HG02571 (cell line): ENCODE results near the gene AHDC1.

ENCODE experiments used
- ATAC-seq: cut with Tn5 transposase; IDR thresholded peaks from one replicate; pipeline ENCODE4 v1.9.1; 2021; ENCODE audit warnings: mild to moderate bottlenecking, moderate library complexity; ENCODE audit not compliant: unreplicated experiment

AHDC1 gene

DNA sequence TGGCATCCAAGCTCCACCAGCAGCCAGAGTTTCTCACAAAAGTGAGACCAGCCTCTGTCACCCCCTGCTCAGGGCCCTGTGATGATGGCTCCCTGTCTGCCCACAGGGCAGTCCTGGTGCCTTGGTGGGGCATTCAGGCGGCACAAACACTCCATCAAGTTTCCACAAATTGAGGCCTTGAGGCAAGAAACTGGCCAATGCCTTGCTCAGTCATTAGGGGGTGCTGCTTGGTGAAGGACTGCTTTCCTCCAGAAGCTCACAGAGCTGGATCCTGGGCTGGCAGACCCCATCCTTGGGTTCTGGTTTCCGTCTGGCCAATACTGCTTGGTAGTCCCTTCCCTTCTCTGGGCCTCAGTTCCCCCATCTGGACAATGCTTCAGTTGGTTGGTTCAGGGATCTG is 12.5 kb upstream of the AHDC1 start:
- ATAC-seq: no peak

DNA sequence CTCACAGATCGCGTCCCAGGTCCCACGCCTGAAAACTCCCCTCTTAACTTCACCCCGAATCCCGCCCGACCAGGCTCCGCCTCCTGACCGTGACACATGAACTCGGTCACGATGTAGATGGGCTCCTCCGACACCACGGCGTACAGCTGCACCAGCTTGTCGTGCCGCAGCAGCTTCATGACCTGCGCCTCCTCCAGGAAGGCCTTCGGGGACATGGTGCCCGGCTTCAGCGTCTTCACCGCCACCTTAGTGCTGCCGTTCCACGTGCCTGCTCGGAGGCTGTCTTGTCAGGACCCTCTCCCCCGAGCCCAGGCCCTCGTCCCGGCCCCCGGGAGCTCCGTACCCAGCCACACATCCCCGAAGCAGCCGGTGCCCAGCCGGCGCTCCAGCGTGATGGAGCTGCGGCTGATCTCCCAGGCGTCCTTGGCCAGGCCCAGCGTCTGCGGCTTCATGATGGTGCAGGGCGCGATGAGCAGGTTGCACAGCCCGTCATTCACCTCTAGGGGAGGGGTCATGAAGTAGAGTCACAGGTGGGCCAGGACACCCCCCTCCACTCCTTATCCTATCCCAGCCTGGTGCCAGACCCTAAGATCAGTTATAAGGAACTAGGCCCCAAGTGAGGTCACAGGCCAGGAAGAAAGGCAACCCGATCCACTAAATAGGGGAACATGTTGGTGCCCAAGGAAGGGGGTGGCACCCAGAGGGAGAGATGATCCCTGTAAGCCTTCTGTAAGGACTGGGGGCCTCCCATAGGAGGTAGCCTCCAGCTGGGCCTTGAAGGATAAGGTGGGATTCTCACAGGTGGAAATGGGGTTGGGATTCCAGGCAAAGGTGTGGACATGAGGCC is 11.6 kb upstream of the AHDC1 start:
- ATAC-seq: no peak

DNA sequence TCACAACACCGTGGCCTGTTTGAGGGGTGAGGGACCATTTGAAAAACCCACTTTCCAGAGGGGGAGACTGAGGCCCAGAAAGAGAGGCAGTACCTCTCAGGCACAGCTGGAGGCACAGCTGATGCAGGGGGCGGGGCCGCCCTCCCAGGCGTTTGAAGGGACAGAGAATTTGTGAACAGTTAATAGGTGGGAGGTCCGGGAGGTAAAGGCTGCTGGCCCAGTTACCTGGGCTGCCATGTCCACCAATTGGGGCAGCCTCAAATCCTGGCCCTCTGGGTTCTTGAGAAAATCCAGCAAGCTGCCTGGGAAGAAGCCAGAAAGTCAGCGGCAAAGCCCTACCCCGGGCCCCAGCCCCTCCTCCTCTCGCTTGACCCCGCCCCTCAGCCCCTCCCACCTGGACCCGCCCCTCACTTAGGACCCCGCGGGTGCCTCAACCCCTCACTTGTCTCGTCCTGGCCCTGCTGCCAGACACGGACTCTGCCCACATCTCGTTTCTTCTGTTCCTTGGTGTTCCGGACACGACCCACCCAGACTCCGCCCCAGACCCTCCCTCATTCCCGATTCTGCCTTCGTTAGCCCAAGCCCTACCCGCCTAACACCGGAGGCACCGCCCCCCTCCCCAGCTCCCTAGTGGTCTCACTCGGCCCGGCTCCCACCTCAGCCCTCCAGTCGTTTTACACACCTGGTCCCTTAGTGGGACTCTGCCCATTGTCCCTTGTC is 10.8 kb upstream of the AHDC1 start:
- ATAC-seq: no peak

DNA sequence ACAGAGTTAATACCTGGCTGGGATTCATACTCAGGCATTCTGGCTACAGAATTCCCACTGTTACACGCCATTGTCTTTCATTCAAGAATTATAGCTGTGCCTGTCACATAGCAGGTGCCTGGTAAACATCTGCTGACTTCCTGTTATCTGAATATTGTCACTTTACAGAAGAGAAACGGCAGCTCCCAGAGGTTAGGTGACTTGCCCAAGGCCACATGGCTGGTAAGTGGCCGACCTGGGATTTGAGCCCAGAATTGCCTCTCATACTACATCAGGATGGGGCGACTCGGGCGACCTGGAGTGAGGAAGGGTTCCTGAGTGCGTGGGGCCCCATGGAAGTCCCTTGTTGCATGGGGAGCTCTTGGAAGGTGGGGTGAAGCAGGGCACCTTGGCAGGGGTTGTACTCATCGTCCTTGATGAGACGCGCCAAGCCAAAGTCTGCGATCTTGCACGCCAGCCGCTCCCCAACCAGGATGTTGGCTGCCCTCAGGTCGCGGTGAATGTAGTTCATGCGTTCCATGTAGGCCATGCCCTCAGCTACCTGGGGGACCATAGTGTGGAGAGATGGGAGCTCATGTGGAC is 10.2 kb upstream of the AHDC1 start:
- ATAC-seq: no peak

DNA sequence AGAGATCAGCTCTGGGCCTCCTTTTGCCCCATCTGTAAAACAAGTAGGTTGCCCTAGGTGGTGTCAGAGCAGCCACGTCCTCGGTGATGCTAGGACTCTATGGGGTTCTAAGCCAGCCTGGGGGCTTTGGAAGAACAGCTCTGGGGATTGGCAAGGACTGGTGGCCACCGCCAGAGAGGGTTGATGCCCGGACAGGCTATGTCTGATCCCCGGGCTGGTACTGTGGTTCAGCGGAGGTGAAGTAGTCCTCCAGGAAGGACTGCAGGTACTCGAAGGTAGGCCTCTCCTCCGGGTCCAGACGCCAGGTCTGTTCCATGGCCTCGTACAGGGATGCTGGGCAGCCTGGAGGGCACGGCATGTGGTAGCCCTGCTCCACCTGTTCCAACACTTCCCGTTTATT is 8.8 kb upstream of the AHDC1 start:
- ATAC-seq: no peak

DNA sequence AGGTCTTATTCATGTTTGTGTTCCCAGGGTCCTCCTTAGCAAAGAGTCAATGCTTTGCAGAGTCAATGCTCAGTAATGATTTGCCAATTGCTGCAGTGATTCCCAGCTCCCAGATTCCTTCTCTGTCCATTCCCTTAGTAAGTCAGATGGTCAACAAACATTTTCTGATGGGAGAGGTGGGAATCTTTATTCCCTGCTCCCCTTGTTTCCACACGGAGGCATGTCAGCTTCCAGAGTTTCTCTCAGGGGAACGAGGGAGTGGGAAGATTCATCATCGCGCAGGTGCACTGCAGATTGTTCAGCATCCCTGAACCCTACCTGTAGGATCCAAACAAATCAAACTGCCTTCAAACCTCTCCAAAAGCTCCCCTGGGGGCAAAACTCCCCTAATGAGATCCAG is 7.5 kb upstream of the AHDC1 start:
- ATAC-seq: no peak

DNA sequence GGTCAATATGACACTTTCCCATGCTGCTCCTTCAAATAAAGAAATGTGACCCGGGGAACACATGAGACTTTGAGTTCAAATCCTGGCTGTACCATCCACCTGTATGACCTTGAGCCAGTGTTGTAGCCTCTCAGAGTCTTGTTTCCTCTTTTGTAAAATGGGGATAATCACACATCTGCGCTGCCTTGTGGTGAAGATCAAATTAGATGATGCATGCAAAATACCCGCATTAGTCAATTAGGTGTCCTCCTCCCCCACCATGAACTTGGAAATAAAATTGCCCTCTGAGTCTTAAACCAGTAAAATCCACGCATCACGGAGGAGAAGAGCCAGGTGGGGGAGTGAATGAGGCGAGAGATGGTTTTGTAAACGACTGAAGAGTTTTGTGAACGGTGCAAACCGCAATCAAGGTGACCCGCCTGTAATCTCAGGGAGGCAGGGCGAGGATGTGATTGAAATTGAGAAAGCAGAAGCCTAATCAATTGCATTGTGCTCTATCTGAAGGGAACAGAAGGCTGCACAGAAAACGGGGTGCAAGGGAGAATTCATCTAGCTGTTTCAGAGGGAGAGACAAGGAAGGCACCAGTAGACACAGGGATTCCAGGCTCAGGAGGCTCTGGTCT is 5.8 kb upstream of the AHDC1 start:
- no peak for ATAC-seq

DNA sequence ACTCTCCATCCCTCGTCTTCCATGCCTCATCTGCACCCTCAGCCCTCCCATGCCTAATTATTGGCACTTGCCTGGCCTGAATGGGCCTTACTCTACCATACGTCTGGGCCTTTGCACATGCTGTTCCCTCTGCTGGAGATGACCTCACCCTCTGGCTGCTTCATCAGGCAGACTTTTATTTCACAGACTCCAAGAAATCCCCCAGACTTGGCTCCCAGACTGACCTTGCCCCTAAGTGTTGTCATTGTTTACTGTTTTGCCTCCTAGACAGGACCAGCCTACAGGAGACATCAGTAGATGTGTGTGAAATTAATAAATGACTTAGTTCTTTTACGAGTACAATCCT is 5.2 kb upstream of the AHDC1 start:
- no peak for ATAC-seq

DNA sequence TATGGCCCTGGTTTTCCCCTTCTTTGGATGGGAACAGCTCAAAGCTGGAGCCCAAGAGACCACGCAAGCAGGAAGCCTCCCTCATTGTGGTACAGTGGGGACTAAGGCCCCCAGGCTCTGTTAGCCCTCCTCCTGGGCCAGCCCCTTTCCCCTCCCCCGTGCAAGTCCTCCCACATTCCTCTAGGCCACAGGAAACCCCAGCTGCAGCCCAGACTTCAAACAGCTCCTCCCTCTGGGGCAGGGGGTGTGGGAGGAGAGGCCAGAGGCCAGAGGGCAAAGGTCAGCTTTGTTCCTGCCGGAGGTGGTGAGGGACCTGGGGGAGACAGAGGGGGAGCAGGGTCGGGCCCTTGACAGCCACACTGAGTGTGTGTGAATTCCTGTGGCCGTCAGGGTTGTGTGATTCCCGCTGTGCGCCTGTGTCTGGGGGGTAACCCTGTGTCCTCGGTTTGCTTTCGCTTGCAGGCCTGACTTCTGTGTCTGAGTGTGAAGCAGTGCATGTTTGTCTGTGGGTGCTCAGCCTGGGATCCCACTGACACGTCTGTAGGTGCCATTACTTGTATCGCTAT is 3.4 kb upstream of the AHDC1 start:
- ATAC-seq: no peak

DNA sequence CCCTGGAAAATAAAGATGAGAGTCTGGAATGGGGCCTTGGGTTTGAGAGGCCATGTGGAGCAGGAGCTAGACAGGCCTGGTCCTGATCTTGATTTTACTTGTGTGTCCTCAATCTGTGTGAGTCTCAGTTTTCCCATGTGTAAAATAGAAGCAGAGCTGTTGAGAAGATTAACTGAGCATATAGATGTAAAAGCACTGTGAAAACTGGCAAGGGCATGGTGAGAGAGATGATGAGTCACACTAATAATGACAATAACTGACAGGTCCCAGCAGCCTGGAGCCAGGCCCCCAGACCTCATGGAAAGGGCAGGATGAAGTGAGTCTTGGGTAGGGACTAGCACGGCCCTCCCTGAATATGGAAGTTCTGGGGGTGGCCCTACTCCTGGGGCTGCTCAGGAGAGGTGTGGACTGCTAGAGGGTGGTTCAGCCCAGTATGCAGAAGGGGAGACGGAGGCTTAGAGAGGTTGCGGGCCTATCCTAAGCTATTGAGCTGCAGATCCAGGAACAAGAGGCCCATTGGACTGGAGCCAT is 2.8 kb upstream of the AHDC1 start:
- ATAC-seq: no peak

DNA sequence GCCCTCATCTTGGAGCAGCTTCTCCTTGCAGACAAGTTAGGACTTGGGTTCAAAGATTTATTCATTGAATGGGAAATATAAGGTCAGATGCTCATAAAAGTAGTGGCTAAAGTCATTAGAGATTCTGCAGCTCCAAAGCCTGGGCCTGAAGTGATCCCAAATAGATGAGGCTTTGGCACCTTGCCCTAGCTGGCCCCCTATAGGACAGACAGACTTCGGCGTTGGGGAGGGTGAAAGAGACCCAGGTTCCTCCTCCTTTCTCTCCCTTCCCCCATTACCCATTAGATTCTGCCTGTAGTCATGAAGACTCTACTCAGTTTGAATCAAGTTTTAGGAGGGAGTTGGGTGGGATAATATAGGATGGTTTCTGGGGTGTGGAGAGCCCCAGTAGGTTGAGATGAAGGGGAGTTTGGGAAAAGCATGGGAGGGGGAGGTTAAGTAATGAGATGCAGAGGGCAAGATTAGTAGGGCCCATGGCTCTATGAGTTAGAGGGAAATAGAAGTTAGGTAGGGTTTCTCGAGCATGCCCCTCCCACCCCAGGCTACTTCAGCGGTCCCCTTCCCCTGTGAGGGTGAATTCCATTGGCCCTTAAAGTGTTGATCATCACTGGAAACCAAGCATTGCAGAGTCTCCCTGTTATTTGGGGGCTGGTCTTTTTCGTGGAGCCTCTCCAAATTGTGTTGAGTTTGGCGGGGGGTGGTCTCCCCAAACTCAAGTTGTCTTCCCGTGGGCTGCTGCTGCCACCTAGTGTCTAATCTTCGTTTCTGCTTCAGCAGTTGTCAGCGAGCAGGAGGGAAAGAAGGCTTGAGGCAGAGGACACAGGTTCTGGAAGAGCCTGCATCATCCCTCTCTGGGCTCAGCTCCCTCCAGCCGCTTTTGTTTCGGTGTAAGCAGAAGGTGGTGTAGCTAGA is 2.1 kb upstream of the AHDC1 start:
- no peak for ATAC-seq

DNA sequence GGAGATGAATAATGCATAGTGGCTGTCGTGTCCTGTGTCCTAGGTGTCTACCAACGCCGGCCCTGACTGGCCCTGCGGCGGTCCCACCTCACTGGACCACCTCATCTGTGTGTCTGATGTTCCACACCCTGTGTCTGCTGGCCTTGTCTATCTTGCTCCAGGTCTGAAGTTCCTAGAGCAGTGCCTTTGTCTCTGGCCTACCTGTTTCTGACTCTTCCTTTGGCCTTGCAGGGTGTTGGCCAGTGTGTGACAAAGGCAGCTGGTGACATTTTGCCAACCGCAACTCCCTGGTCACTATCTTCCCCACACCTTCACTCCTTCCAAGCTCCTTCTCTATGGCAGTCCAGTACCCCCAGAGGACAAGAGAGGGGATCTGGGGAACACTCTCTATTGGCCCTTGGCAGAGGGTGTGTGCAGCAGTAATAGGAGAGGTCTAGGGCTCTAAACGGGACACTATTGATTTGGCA is 1.4 kb upstream of the AHDC1 start:
- ATAC-seq: no peak

DNA sequence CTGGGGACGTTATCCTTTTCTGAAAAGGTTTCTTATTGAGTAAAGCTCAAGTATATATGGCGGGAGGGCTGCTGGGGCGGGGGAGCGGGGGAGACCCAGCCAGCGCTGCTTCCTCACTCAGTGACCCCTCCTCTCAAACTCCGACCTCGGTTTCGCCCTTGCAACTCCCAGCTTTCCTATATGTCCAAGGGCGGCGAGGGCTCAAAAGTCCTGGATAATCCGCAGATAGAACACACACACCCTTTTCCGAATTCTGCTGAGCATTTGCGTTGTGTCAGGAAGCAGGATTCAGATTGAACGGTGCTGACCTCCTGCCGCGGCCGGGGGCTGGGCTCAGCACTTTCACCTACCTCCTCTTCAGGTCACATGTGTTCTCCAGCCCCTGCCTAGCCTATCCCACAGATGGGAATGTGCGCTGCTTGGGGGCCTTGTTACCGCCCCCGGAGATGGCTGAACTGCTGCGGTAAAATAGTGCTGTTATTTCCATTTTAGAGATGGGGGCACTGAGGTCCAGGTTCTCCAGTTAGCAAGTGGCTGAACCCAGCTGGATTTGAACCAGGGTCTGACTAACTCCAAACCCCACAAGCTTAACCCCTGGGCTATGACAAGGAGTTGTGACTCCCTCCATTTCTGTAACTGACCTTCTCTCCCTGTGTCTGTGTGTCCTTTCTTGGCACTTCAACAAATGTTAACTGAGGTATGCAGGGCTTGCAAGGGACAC is 795 bp upstream of the AHDC1 start:
- ATAC-seq: no peak

DNA sequence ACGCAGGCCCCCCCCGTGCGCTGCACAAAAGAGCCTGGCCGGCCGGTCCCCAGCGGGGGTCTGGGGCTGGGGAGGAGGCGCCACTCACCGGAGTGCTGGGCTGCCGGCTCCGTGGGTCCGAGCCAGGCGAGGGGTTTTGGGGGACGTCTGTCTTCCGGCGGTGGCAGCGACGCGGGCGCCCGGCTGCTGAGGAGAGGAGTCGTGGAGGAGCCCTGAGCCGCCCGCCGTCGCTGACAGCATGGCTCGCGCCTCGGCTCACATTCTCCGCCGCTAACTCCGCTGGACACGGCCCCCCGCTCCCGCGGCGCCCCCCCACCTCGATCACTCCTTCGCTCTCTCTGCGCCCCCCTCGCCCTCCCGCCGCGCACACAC is 649 bp downstream of the AHDC1 start:
- ATAC-seq: no peak

DNA sequence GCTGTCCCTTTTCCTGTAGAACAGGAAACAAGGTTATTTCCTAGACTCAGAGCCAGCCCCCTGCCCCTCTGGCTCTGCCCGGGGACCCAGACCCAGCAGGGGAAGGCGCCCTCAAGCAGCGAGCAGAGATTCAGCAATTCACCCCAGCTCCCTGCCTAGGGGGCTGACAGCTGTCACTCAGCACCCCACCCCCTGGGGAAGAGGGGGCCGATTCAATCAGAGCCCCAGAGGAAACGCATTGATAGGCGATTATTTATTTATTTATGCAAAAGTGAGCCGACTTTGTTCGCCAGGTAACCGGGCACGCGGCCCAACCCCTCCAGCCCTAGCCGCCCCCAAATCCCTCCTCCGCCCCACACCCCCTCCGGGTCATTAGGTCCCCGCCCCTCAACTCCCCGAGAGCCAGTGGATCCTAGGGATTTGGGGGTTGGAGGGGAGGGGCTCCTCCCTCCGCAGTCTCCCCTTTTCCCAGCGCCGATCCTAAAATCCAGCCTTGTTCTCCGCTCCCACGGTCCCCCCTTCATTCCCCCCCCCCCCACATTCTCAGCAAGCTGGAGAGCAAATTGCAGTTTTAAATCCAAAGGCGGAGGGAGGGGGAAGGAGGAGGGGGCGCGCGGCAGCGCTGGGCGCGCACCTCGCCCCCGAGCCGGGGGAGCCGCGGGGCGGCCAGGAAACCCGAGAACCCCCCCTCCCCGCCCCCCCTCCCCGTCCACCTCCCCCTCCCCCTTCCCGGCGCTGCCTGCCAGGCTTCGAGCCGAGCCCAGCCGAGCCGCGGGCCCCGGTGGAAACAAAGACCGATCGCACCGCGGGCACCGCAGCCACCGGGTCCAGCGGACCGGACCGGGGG is 1.3 kb downstream of the AHDC1 start:
- no peak for ATAC-seq

DNA sequence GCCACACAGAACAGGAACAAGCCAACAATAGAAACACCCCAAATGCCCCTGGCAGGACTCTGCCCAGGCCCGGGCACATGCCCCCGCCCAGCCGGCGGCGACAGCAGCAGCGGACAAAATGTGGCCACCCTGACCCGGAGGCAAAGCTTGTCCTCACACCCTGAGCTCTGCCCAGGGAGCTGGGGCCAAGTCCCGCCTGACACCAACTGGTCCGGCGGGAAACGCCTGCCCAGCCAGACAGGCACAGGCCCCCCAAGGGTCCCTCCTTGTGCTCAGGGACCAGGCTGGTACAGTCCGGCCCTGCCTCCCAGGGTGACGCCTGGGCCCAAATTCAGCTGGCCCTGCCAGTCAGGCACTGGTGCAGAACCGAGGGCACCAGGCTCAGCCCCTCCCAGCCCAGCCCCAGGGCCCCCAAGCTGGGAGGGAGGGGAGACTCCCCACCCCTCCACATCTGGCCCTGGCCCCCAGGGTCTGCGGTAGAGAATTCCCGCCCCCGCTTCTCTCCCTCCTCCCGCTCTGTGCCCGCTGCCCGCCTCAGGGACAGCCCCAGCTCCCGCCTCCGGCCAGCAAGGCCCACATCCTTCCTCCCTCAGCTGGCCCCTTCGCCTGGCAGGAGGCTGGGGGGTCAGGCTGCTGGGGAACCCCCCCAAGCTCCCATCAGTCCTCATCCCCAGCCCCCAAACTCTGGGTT is 2.0 kb downstream of the AHDC1 start:
- no peak for ATAC-seq

DNA sequence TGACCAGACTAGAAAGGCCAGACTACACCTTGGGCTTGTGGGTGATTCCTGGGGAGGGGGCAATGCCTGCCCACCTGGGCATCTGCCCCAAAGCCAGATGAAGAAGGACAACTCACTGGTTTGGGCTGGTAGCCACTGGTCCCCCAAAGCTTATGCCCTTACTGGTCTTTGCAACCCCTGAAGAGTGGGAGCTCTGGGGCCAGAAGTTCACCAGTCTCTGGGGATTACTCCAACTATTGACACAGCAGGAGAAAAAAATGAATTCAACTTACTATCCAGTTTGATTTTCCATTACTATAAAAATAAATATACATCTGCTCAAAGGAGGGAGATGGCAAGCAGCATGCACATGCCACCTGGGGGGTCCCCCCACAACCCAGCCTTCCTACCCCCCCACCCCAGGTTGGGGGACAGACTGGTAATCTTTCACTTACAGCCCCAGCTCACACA is 2.6 kb downstream of the AHDC1 start:
- ATAC-seq: no peak
